K562 (cell line): ENCODE results near the gene HS6ST1. TPM values are rescaled to one million over a fixed set of nuclear protein-coding genes. Genes with fewer than 3 reads are reported as not detected.

Source experiments
- ATAC-seq: fragments of 200-7000 bp; cut with Tn5 transposase; 3 replicates; pipeline ENCODE4 v1.9.1; 2020; ENCODE audit warnings: moderate library complexity
- BruUV-seq: library from RNA; stranded (reverse); fragments of 400-500 nt; replicated peaks from 2 replicates; lab custom pipeline; 2021; lab: Mats Ljungman, UMichigan
- CTCF ChIA-PET: fragments of 300-600 bp; formaldehyde crosslinking; extraction: SDS; loops from one replicate; lab custom pipeline; 2021; ENCODE audit warnings: low intra/inter-chr PET ratio; lab: Yijun Ruan, JAX
- POLR2A ChIA-PET: fragments of 300-600, 350-650 bp; sonication (Branson Sonifier 250); formaldehyde crosslinking; extraction: SDS; loops from one replicate; lab custom pipeline; 2021; ENCODE audit warnings: antibody characterized with exemption, inconsistent platforms; lab: Yijun Ruan, JAX
- DNase-seq, 4 experiments: peaks; one replicate each; pipeline versions ENCODE4 v3.0.0 to v3.0.0-alpha.2; 2011 to 2018; ENCODE audit warnings: low spot score in 3 of 4, mixed read lengths in 3 of 4; ENCODE audit errors: extremely low read depth in 1 of 4
- FAIRE-seq: peaks from 2 replicates; lab custom pipeline; 2011; peaks lifted over from hg19 to GRCh38; lab: Jason Lieb, UNC
- H2AFZ ChIP-seq: 2 replicates; pipeline ENCODE4 v1.6.0; 2011; ENCODE audit warnings: low read depth, low read length, control low read depth, inconsistent platforms
- H3K27ac ChIP-seq: fragments of 200-600 bp; 3 replicates; pipeline ENCODE4 v1.8.0; 2011; ENCODE audit warnings: low read depth, mild to moderate bottlenecking, control low read depth, inconsistent platforms, low read length, moderate library complexity, mixed read lengths; ENCODE audit errors: extremely low read depth
- H3K27me3 ChIP-seq, 2 experiments: fragments of 300-600 bp in 1 of 2; 2 replicates in 1 of 2; 3 replicates in 1 of 2; pipeline versions ENCODE4 v1.6.0 to v1.8.0; 2011; ENCODE audit warnings: inconsistent platforms in 2 of 2, low read length in 2 of 2, mild to moderate bottlenecking in 1 of 2, mixed read lengths in 1 of 2, moderate library complexity in 1 of 2; ENCODE audit not compliant: control insufficient read depth in 2 of 2, insufficient read depth in 2 of 2
- H3K36me3 ChIP-seq: fragments of 300-600 bp; 3 replicates; pipeline ENCODE4 v1.8.0; 2011; ENCODE audit warnings: mild to moderate bottlenecking, low read length, inconsistent platforms; ENCODE audit not compliant: control insufficient read depth, insufficient read depth
- H3K4me1 ChIP-seq, 2 experiments: fragments of 200-600 bp in 1 of 2; replicated peaks in 1 of 2; 2 replicates in 1 of 2; 3 replicates in 1 of 2; pipeline versions ENCODE4 v1.5.1 to v1.8.0; 2011; ENCODE audit warnings: inconsistent platforms in 2 of 2, low read length in 2 of 2, mild to moderate bottlenecking in 1 of 2, mixed read lengths in 1 of 2, moderate library complexity in 1 of 2; ENCODE audit not compliant: control insufficient read depth in 2 of 2, insufficient read depth in 2 of 2
- H3K4me2 ChIP-seq: 2 replicates; pipeline ENCODE4 v1.6.1; 2011; ENCODE audit warnings: low read length, control low read depth, inconsistent platforms, mixed read lengths; ENCODE audit not compliant: insufficient read depth
- H3K4me3 ChIP-seq: fragments of 200-600 bp; sonication (generic), shearing (Covaris generic); 2 replicates; pipeline ENCODE4 v1.5.1; 2016; ENCODE audit warnings: control low read depth, inconsistent platforms
- H3K79me2 ChIP-seq: fragments of 200-600 bp; 3 replicates; pipeline ENCODE4 v1.8.0; 2011; ENCODE audit warnings: low read length, inconsistent platforms; ENCODE audit not compliant: control insufficient read depth, insufficient read depth
- H3K9ac ChIP-seq, 2 experiments: 2 replicates each; pipeline versions ENCODE4 v1.6.0 to v1.6.1; 2011; ENCODE audit warnings: low read depth in 2 of 2, low read length in 2 of 2, control low read depth in 1 of 2, inconsistent platforms in 1 of 2, mild to moderate bottlenecking in 1 of 2, mixed read lengths in 1 of 2; ENCODE audit not compliant: insufficient read depth in 1 of 2
- H3K9me1 ChIP-seq: one replicate; pipeline ENCODE4 v1.6.0; 2011; ENCODE audit warnings: inconsistent platforms, mild to moderate bottlenecking, low read length, moderate library complexity; ENCODE audit not compliant: control insufficient read depth, insufficient read depth
- H3K9me3 ChIP-seq: replicated peaks from 2 replicates; pipeline ENCODE4 v1.5.1; 2011; ENCODE audit warnings: low read depth, low read length, inconsistent platforms; ENCODE audit not compliant: control insufficient read depth, insufficient read depth
- H4K20me1 ChIP-seq: replicated peaks from 2 replicates; pipeline ENCODE4 v1.6.1; 2011; ENCODE audit warnings: low read length, inconsistent platforms, mixed read lengths; ENCODE audit not compliant: control insufficient read depth, insufficient read depth
- E2F1 ChIP-seq: sonication (generic); formaldehyde crosslinking; IDR thresholded peaks from 2 replicates; pipeline ENCODE4 v1.8.1; 2023; ENCODE audit warnings: mild to moderate bottlenecking, missing genetic modification reagents, moderate library complexity
- GTF2A2 ChIP-seq: IDR thresholded peaks from 2 replicates; pipeline ENCODE4 v1.6.1; 2016; ENCODE audit warnings: mild to moderate bottlenecking, missing genetic modification characterization, missing compliant biosample characterization
- RBM25 ChIP-seq: fragments of 200-400 bp; formaldehyde crosslinking; IDR thresholded peaks from 2 replicates; pipeline ENCODE4 v1.6.1; 2018; ENCODE audit warnings: low read length, low read depth, moderate library complexity; ENCODE audit not compliant: severe bottlenecking
- ZNF316 ChIP-seq: fragments of 450-650 bp; IDR thresholded peaks from 2 replicates; pipeline ENCODE4 v1.6.1; 2016
- WGBS: fragments of 100-300 bp; shearing (Covaris generic); methylation state at CpG from one replicate; pipeline ENCODE4 v1.1.6; 2016; ENCODE audit warnings: low coverage, mixed read lengths; ENCODE audit not compliant: insufficient coverage; ENCODE audit errors: missing lambda C conversion rate; 5-methylcytosine and 5-hydroxymethylcytosine counted together
- in situ Hi-C: fragments of 300-500 bp; cut with MboI; formaldehyde crosslinking; loops from 4 replicates; pipeline ENCODE4 v1.15.0; 2018; ENCODE audit warnings: inconsistent platforms, mixed read lengths
- intact Hi-C: fragments of 100-400 bp; cut with micrococcal nuclease; formaldehyde crosslinking; loops from 2 replicates; pipeline ENCODE4 v1.14.2; 2022
- polyA plus RNA-seq, 8 experiments: library from polyadenylated mRNA; depleted of rRNA in 4 of 8; stranded (reverse) in 5 of 8; unstranded in 3 of 8; fragments of >200 nt; fragmentation: Nextera tagmentation in 2 of 8; fragmentation: Illumina TruSeq in 1 of 8; extraction: Ambion mirVana in 2 of 8; extraction: Trizol in 1 of 8; gene quantifications; 2 replicates each; pipeline versions ENCODE4 v1.2.1 to v1.2.3, GENCODE V29; 2011 to 2014; ENCODE audit warnings: inconsistent platforms in 1 of 8, missing spikeins in 1 of 8
- small RNA-seq: library from RNA; depleted of rRNA; stranded (forward); fragments of <200 nt; gene quantifications from one replicate; pipeline ENCODE3, GENCODE V24; 2014
- total RNA-seq, 7 experiments: library from RNA; depleted of rRNA in 6 of 7; stranded (reverse); fragments of >200 nt in 6 of 7; fragmentation: Illumina TruSeq in 2 of 7; extraction: Trizol in 2 of 7; gene quantifications; 2 replicates each; pipeline versions ENCODE4 v1.2.1 to v1.2.3, GENCODE V29; 2011 to 2021; ENCODE audit warnings: low replicate concordance in 1 of 7

Gene HS6ST1
- total and polyA plus RNA-seq, 9 of the 15 experiments (the other 6 are each of a cell fraction or from before 2014, with no cell fraction given) = 0.06 to 7.4 (median 3.8) TPM

DNA sequence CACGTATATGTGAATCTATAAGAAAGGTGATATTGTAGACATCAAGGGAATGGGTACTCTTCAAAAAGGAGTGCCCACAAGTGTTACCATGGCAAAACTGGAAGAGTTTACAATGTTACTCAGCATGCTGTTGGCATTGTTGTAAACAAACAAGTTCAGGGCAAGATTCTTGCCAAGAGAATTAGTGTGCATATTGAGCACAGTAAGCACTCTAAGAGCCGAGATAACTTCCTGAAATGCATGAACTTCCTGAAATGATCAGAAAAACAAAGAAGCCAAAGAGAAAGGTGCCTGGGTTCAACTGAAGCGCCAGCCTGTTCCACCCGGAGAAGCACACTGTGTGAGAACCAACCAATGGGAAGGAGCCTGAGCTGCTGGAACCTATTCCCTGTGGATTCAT, 101.0 kb downstream of the HS6ST1 start:
- ChIA-PET POLR2A (no interaction called here), CTCF (no interaction called here)
- no peaks in the 10 kb centered on the region; a peak in 1 of 5 replicates for H3K4me1 ChIP-seq
- H3K27ac ChIP-seq = no peak overlapping the region
- H3K36me3 ChIP-seq = no peaks in the 10 kb centered on the region
- no peak overlapping the region for H3K4me2 ChIP-seq
- H4K20me1 ChIP-seq = no peaks in the 10 kb centered on the region
- peaks cover 32 to 53% of the 10 kb centered on the region in 2 experiments for H3K27me3 ChIP-seq
- no peaks in the 10 kb centered on the region for H3K9me1 ChIP-seq
- no peak overlapping the region for H3K4me3 ChIP-seq
- no peak for DNase-seq
- ATAC-seq = no peak
- in situ Hi-C loops = no loop called here
- 6% methylated on average over 4 of the region's 4 CpGs for WGBS
- FAIRE-seq = no peak
- no peak overlapping the region for H3K9ac ChIP-seq
- TF ChIP-seq GTF2A2 (tag) = no peak
- no peaks in the 10 kb centered on the region for H3K79me2 ChIP-seq
- H3K9me3 ChIP-seq = no peaks in the 10 kb centered on the region
- H2AFZ ChIP-seq = no peak overlapping the region
- intact Hi-C loops = no loop called here
- BruUV-seq = no TSS peak

DNA sequence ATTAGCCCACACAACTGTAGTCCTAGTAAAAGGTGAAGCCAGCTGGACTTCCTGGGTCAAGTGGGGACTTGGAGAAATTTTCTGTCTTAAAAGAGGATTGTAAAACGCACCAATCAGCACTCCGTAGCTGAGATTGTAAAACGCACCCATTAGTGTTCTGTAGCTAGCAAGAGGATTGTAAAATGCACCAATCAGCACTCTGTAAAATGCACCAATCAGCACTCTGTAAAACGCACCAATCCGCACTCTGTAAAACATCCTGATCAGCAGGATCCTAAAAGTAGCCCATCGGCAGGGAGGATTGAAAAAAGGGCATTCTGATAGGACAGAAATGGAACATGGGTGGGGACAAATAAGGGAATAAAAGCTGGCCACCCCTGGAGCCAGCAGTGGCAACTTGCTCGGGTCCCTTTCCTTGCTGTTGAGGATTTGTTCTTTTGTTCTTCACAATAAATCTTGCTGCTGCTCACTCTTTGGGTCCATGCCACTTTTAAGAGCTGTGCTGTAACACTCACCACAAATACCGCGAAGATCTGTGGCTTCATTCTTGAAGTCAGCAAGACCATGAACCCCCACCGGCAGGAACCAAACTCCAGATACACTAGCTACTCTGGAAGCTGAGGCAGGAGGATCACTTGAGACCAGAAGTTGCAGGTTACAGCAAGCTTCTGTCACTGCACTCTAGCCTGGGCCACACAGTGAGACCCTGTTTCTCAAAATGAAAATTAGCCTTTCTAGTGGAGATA, 102.6 kb downstream of the HS6ST1 start:
- H3K27me3 ChIP-seq = peaks cover 28 to 57% of the 10 kb centered on the region in 2 experiments
- ATAC-seq (peak; percentile 36; the same call in 1 of the 3 replicates), FAIRE-seq (no peak), DNase-seq (no peak)
- intact Hi-C loops = no loop called here
- ChIA-PET POLR2A (no interaction called here), CTCF (no interaction called here)
- H3K27ac ChIP-seq = no peak overlapping the region
- no peaks in the 10 kb centered on the region for H3K36me3 ChIP-seq
- no peaks in the 10 kb centered on the region for H3K79me2 ChIP-seq
- no peaks in the 10 kb centered on the region for H3K9me3 ChIP-seq
- no peak overlapping the region for H2AFZ ChIP-seq
- H3K4me1 ChIP-seq = no peaks in the 10 kb centered on the region; a peak in 1 of 5 replicates
- TF ChIP-seq RBM25 = peak; percentile 7
- peak; percentile 62 for TF ChIP-seq ZNF316
- no peak for TF ChIP-seq E2F1 (CRISPR knock-in tag)
- H3K9me1 ChIP-seq = no peaks in the 10 kb centered on the region
- in situ Hi-C loops = no loop called here
- H3K4me3 ChIP-seq = no peak overlapping the region
- BruUV-seq = no TSS peak
- 16% methylated on average over 10 of the region's 10 CpGs for WGBS
- H4K20me1 ChIP-seq = no peaks in the 10 kb centered on the region
- no peak overlapping the region for H3K9ac ChIP-seq
- no peak overlapping the region for H3K4me2 ChIP-seq

Small RNAs within 50 kb of the gene (small RNA-seq; reads per million reads assigned to genes)
- gene RF00019 = not detected

Other genes starting within 250 kb of the HS6ST1 start
- gene UGGT1, start 227.7 kb downstream of the HS6ST1 start, total RNA-seq (2014; rRNA removed) = 44.5 and 51.7 TPM in 2 replicates
- 44.5 and 48.5 TPM in 2 replicates for gene UGGT1, start 227.7 kb downstream of the HS6ST1 start, total RNA-seq (2014; rRNA removed; fragmentation: Illumina TruSeq; extraction: Trizol)
- 51.0 and 56.4 TPM in 2 replicates for gene UGGT1, start 227.7 kb downstream of the HS6ST1 start, total RNA-seq (2015; rRNA removed; fragmentation: Illumina TruSeq; extraction: Trizol)
- gene UGGT1, start 227.7 kb downstream of the HS6ST1 start, total RNA-seq (2021) = 43.9 and 45.8 TPM in 2 replicates
- gene UGGT1, start 227.7 kb downstream of the HS6ST1 start, polyA plus RNA-seq (2011; rRNA removed) = 18.8 and 31.0 TPM in 2 replicates
- gene UGGT1, start 227.7 kb downstream of the HS6ST1 start, polyA plus RNA-seq (2014; fragmentation: Illumina TruSeq; extraction: Trizol) = 34.8 and 37.9 TPM in 2 replicates
- gene UGGT1, start 227.7 kb downstream of the HS6ST1 start, polyA plus RNA-seq (2014; fragmentation: Nextera tagmentation; extraction: Ambion mirVana) = 1 to 10 TPM; 5.1 to 7.1 TPM
- gene UGGT1, start 227.7 kb downstream of the HS6ST1 start, polyA plus RNA-seq (2014; rRNA removed) = 24.4 and 34.1 TPM in 2 replicates